WERI-Rb-1 (cell line): ENCODE data around the gene LHX8.
"Not testable (repeated sequence)": the region's sequence is repeated elsewhere in the genome, so short reads cannot be mapped to it uniquely, and the experiment has no call there.

Experiments
- DNase-seq: peaks from one replicate; pipeline ENCODE4 v3.0.0-alpha.2; 2020
- H3K27ac ChIP-seq: fragments of 250-450 bp; sonication (Bioruptor Pico); 2 replicates; pipeline ENCODE4 v1.5.1; 2020; ENCODE audit warnings: mild to moderate bottlenecking, moderate library complexity
- H3K27me3 ChIP-seq: fragments of 250-450 bp; sonication (Bioruptor Pico); 2 replicates; pipeline ENCODE4 v1.5.1; 2021; ENCODE audit warnings: mild to moderate bottlenecking, low read depth, moderate library complexity; ENCODE audit not compliant: insufficient read depth, severe bottlenecking
- H3K36me3 ChIP-seq: fragments of 250-450 bp; sonication (Bioruptor Pico); 2 replicates; pipeline ENCODE4 v1.5.1; 2020; ENCODE audit warnings: mild to moderate bottlenecking, moderate library complexity
- H3K4me3 ChIP-seq: 2 replicates; pipeline ENCODE4 v1.5.1; 2011; ENCODE audit warnings: low read depth, mild to moderate bottlenecking, control low read depth, low read length
- H3K9me3 ChIP-seq: fragments of 250-450 bp; sonication (Bioruptor Pico); 2 replicates; pipeline ENCODE4 v1.5.1; 2021; ENCODE audit warnings: mild to moderate bottlenecking, moderate library complexity; ENCODE audit not compliant: severe bottlenecking
- CTCF ChIP-seq: IDR thresholded peaks from 2 replicates; pipeline ENCODE4 v1.5.1; 2011; ENCODE audit warnings: low read depth, mild to moderate bottlenecking, control low read depth, inconsistent platforms, low read length

The LHX8 gene

DNA sequence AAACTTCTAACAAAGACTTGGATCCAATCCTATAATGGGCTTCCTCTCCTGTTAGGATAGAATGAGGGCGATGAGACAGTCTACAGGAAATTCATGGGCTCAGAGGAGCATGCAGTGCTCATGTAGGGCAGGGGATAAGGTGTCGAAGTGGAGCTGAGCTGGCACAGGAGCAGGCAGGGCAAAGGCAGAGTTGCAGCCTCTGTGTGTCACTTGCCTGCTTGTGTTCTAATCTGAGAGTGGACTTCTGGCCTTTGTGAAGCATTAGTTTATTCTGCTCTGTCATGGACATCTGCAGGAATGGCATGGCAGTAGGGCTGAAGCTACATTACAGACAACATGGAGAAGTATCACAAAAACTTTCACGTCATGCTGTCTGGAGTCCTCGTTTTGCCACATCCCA, 32.6 kb downstream of the LHX8 start:
- Histone ChIP-seq H3K27ac (no peak overlapping the region), H3K27me3 (no peaks in the 10 kb centered on the region), H3K9me3 (no peaks in the 10 kb centered on the region), H3K4me3 (no peak overlapping the region), H3K36me3 (no peaks in the 10 kb centered on the region)
- no peak for DNase-seq
- no peak for TF ChIP-seq CTCF

- H3K27ac ChIP-seq: no peak overlapping the region
- no peak for DNase-seq
- H3K27me3 ChIP-seq: no peaks in the 10 kb centered on the region
- H3K9me3 ChIP-seq: no peaks in the 10 kb centered on the region
- TF ChIP-seq CTCF: no peak
- no peak overlapping the region for H3K4me3 ChIP-seq
- no peaks in the 10 kb centered on the region for H3K36me3 ChIP-seq
Observed at GRCh38 chr1:75170011-75170410, 35.8 kb downstream of the LHX8 start.

GRCh38 chr1:75170981-75171380, 36.8 kb downstream of the LHX8 start:
- no peak overlapping the region for H3K4me3 ChIP-seq
- DNase-seq: no peak
- H3K27me3 ChIP-seq: no peaks in the 10 kb centered on the region
- no peak for TF ChIP-seq CTCF
- H3K27ac ChIP-seq: no peak overlapping the region
- no peaks in the 10 kb centered on the region for H3K36me3 ChIP-seq
- H3K9me3 ChIP-seq: no peaks in the 10 kb centered on the region

GRCh38 chr1:75171876-75172275, 37.7 kb downstream of the LHX8 start:
- no peaks in the 10 kb centered on the region for H3K36me3 ChIP-seq

GRCh38 chr1:75172556-75172955, 38.4 kb downstream of the LHX8 start:
- no peak overlapping the region for H3K27ac ChIP-seq
- no peak overlapping the region for H3K4me3 ChIP-seq
- DNase-seq: no peak
- H3K27me3 ChIP-seq: no peaks in the 10 kb centered on the region
- no peak for TF ChIP-seq CTCF
- H3K36me3 ChIP-seq: no peaks in the 10 kb centered on the region
- no peaks in the 10 kb centered on the region for H3K9me3 ChIP-seq

More at GRCh38 chr1:75171876-75172275, 37.7 kb downstream of the LHX8 start:
- no peak overlapping the region for H3K27ac ChIP-seq
- H3K4me3 ChIP-seq: no peak overlapping the region
- TF ChIP-seq CTCF: no peak
- no peak for DNase-seq
- no peaks in the 10 kb centered on the region for H3K9me3 ChIP-seq
- H3K27me3 ChIP-seq: no peaks in the 10 kb centered on the region

- no peaks in the 10 kb centered on the region for H3K36me3 ChIP-seq
- H3K27ac ChIP-seq: no peak overlapping the region
- no peak for DNase-seq
- H3K9me3 ChIP-seq: no peaks in the 10 kb centered on the region
- no peak overlapping the region for H3K4me3 ChIP-seq
- TF ChIP-seq CTCF: no peak
- H3K27me3 ChIP-seq: no peaks in the 10 kb centered on the region
Observed at GRCh38 chr1:75174031-75174760, 40.0 kb downstream of the LHX8 start.

- DNase-seq, H3K4me3 ChIP-seq, H3K9me3 ChIP-seq, H3K27me3 ChIP-seq, H3K27ac ChIP-seq, H3K36me3 ChIP-seq: not testable (repeated sequence)
Observed at GRCh38 chr1:75181214-75181955, 47.2 kb downstream of the LHX8 start.
